ENCODE measurements around the gene KRT37.
"Not testable (repeated sequence)": the region's sequence is repeated elsewhere in the genome, so short reads cannot be mapped to it uniquely, and the experiment has no call there.

GRCh38 chr17:41380091-41380490 is 44.3 kb downstream of the KRT37 start:
- not testable (repeated sequence) for TF ChIP-seq SIN3A (IDR thresholded peaks at IDR 0.05; ENCODE audit: borderline replicate concordance, low read depth, low read length); NFKBIZ (CRISPR knock-in tag; IDR thresholded peaks at IDR 0.05); CTCF (CRISPR knock-in tag; IDR thresholded peaks at IDR 0.05); ATF7 (IDR thresholded peaks at IDR 0.05); ATF7 (CRISPR knock-in tag; IDR thresholded peaks at IDR 0.05); MAFK (conservative IDR thresholded peaks at IDR 0.05 in 1 of 2, IDR thresholded peaks at IDR 0.05 in 1 of 2; ENCODE audit: low read length in 2 of 2); ZNF616 (CRISPR knock-in tag; IDR thresholded peaks at IDR 0.05; ENCODE audit: low read depth); TAF1 (CRISPR knock-in tag; IDR thresholded peaks at IDR 0.05); ZBTB25 (CRISPR knock-in tag; IDR thresholded peaks at IDR 0.05); MAX (IDR thresholded peaks at IDR 0.05)

All from HepG2 (cell line).